NK-92 (cell line): ENCODE data around the gene NEU1.
"Not testable (repeated sequence)": the region's sequence is repeated elsewhere in the genome, so short reads cannot be mapped to it uniquely, and the experiment has no call there.

ENCODE experiments used
- DNase-seq: peaks from one replicate; lab custom pipeline; 2025; ENCODE audit not compliant: unreplicated experiment; lab: John Stamatoyannopoulos, UW

NEU1 gene

DNA sequence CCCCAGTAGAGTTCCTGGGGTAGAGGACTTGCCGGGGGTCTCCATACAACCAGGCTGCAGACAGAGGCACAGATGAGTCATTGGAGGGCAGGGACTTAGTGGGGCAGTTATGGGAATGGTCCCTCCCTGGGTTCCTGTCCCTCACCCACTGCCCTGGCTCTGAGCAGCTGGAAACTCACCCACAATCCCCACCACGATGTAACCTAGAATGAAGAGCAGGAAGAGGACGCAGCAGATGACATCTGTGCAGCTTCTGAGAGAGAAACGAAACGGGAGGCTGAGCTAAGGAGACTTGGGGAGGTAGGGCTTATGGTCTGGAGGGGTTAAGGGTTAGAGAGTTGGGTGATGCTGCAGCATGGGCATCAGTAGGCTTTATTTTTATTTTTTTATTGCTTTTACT, 13.3 kb upstream of the NEU1 start:
- no peak for DNase-seq

DNA sequence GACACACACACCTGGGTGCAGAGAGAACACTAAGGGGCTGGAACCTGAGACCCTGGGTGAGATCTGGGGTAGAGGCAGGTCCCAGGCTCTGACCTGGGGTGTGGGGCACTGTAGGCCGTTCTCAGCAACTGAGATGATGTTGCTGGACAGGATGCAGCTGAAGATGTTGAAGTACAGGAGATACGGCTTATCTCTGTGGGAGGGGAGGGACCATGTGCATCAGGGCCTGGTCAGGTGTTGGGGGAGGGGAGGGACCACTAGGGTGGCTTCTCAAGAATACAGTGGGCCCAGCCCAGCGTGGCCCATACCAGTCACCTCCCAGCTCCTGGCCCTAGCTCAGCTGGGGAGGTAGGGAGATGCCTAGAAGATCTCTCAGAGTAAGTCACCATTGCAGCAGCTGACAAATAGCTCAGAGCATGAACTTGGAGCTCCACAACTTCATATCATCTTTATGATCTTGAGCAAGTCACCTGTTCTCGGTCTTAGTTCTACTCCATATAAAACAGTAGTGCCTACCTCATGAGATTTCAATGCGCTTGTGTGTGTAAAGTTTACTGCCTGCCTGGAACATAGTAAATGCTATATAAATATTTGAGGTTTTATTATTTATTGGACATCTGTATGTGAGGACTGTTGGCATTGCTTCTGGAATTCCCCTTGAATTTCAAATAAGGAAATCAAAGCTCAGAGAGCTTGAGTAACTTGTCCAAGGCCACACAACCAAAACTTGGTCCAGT, 12.4 kb upstream of the NEU1 start:
- DNase-seq: no peak

DNA sequence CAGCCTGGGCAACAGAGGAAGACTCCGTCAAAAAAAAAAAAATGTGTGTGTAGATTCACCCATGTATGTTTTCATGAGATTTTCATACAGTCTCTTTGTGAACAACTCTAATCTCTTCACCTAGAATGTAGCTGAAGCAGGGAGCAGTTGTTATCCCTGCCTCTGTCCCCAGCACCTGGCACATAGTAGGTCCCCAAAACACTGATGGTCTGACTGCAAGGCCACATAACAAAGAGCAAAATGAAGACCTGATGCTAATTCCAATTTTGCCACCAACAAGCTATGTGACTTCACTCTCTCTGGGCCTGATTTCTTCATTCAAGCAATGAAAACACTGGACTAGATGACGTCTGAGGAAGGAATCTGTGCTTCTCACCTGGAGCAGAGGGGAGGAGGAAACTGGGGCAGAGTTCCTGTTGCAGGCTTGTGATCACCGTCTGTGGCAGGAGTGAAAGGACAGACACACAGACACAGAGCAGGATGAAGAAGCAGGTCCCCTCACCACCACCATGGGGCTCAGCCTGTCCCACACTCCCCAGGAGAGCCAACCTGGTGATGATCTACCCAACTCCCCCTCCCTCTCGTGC, 11.6 kb upstream of the NEU1 start:
- no peak for DNase-seq

DNA sequence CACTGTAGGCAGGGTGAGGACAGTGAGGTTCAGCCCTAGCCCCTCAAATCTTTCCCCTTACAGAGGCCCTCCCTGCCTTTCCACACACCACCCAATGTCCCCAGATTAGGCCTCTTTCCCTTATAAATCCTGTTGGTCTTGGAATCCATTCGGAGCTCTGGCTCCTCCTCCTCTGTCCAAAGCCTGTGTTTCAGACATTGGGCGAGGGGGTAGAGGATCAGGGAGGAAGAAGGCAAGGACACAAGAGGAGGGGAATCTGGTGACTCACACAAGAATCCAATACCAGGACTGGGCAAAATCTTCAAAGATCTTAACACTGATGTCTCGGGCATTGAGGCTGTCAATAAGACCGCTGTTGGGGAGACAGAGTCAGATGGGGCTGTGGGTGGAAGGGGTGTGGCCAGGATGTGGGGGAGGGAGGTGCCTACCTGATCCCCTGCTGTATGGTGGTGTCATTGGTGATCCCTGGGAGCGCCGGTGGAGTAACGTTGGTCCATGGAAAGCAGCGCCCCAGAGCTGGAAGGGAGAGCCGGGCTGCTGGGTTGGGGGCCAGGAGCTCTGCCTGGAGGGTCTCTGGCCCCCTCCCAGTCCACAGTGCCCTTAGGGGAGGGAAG, 8.5 kb upstream of the NEU1 start:
- DNase-seq: no peak

DNA sequence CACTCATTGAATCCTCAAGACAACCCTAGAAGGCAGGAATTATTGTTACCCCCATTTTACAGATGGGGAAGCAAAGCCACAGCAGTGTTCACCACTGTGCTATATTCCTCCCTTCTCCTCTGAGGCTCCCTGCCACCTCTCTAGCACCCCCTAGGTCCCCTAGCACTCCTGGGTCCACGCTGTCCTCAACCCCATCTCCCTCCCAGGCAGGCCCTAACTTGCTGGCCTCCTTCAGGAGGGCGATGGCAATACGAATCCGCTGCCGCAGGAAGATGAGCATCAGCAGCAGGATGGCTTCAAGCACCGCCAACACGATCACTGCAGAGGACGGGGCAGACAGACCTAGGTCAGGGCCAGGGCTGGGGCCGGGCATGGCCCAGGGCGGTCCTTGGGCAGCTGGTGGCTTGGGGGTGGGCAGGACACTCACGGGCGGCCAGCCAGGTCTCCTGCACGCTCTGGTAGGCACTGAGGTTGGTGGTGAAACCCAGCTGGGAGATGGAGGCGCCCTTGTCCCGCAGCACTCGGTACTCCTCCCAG, 7.8 kb upstream of the NEU1 start:
- DNase-seq: no peak

DNA sequence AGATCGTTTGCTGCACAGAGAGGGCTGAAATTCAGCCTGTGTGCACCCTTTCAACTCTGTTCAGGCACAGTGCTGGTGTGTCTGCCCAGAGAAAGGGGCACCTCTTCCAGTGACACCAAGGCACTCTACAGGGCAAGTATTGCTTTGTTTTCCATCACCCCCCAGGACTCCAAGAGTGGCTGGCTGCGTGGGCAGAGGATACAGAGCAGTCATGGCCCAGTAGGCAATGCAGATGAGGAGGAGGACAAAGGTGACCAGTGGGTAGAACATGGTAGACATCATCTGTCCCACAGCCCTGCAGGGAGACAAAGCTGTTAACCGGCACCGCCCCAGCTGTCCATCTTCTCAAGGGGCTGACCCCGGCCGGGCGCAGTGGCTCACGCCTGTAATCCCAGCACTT, 6.7 kb upstream of the NEU1 start:
- DNase-seq: no peak

DNA sequence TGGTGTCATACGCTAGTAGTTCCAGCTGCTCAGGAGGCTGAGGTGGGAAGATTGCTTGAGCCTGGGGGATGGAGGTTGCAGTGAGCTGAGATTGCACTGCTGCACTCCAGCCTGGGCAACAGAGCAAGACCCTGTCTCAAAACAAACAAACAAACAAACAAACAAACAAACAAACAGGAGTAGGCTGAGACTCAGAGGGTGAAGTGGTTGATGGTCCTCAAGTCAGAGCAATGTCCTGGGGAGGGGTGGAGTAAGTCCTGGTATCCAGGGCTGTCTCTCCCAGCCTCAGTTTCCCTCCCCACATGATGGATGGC, 6.0 kb upstream of the NEU1 start:
- DNase-seq: not testable (repeated sequence)

DNA sequence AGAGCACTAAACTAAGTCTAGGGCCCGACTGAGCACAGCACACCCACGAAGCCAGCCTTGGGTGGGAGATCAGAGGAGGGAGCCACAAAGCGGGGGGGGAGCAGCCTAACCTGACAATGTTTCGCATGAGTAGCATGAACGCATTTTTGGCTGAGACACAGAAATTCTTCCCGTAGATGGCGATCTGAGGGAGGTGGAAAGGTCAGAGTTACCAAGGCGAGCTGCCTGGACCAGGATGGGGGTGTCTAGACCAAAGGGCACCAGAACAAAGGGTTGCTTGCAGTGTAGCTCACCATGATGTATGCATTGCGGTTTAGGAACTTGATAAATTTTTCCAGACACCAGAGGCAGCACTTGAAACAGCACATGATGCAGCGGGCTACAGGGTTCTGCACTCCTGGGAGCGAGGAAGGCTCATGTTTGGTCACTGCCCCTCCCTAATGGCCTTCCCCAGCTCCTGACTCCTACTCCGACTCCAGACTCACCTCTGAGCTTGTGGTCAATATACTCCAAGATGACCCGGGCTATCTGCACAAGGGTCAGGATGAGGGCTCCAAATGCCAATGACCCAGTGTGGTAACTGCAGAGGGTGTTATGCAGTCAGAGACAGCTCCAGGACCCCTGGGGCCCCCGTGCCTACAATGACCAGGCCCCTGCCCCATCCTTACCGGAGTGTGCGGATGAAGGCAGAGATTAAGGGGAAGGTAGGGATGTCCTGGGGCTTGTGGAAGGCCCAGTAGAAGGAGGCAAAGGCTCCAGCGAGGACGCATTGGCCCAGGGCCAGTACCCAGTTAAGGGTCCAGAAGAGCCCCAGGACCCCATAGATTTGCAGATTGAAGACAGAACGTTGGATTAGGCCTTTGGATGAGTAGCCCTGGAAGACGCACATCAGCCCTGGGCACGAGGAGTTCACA, 2.8 kb upstream of the NEU1 start:
- DNase-seq: no peak

DNA sequence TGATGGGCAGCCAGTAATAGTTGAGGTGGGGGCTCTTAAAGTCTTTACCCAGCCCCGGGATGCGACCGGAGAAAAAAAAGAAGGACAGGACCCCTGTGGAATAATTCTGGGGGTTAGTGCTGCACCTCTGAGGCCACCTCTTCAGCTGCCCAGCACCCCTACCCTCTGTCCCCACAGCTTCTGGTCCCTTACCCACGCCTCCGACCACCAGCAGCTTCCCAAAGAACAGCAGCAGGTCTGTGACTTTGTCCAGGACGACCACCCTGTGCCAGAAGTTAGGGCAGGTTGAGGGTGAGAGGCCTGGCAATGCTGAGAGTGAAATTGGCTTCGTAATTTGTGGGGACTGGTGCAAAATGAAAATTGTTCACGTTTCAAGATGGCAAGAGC, 2.2 kb upstream of the NEU1 start:
- DNase-seq: no peak

DNA sequence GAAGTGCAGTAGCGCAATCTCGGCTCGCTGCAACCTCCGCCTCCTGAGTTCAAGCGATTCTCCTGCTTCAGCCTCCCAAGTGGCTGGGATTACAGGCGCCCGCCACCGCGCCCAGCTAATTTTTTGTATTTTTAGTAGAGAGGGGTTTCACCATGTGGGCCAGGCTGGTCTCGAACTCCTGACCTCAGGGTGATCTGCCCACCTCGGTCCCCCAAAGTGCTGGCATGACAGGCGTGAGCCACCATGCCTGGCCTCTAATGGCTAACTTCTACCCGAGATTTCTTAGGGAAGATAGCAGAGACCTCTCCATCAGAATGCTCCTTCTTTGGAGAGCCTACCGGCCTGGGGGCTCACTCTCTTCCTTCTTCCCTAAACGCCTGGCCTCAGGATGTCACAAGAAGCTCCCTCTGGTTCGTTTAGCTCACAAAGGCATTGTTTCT, 1.5 kb upstream of the NEU1 start:
- DNase-seq: not testable (repeated sequence)

DNA sequence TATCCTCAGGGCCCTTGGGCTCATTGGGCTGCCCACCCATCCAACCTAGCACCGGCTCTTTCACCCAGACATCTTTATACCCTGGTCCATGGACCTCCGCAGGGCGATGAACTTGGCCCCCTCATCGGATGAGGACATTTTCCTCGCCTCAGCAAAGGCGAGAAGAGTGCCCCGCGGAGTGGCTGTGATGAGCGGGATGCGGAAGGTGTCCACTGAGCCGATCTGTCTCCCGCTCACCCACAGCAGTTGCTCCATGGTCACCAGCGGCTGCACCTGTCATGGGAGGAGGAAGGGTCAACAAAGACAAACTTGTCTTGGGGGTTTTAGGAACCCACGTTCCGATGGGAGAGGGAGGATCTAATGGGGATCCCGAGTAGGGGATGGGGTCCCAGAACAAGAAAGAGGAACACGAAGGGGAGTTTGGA, 690 bp downstream of the NEU1 start:
- DNase-seq: no peak

DNA sequence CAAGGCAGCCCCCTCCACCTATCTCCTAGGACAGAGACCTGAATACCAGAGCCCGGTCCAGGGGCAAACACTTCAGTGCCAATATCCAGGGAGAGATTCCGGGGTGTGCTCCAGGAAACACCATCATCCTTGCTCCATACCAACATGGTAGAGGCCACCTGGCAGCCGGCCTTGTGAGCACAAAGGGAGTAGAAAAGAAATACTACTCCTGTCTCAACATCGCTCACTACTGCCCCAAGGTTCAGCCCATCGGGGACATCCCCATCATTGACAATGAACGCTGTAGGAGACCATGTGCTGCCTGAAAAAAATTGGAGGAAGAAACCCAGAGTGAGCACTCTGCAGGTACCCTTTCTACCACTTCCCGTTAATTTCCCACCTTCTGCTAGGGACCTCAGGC, 1.5 kb downstream of the NEU1 start:
- DNase-seq: no peak

DNA sequence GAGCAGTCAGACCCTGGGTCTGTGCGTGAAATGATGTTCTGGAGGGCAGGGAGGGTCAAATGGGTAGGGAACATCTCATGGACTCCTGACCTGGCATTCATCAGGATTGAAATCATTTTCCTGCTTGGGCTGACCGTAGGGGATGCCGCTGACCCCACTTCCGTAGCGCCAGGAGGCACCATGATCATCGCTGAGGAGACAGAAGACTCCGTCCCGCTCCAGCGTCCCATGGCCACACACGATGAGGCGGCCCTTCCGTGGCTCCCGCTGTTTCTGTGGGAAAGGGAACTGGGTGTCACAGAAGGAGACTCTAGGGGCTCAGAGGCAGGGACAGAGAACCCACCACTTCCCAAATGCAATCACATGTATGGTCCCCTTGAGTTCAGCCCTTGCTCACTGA, 2.3 kb downstream of the NEU1 start:
- DNase-seq: no peak

DNA sequence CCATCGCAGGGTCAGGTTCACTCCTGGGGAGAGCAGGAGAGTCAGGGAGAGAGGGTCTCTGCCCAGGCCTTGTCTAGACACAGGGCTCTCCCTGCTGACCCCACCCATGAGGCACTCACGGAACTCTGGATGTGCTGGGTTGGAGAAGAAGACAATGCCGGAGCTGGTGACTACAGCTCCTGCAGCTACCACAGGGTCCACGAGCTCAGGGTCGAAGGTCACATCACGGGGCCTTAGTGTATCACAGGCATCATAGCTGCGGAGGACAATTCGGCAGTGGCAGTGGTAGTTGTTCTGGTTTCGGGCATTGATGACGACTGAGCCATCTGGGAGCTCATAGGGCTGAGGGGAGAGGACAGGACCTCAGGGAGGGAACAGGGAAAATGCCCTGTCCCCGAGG, 2.7 kb downstream of the NEU1 start:
- no peak for DNase-seq

DNA sequence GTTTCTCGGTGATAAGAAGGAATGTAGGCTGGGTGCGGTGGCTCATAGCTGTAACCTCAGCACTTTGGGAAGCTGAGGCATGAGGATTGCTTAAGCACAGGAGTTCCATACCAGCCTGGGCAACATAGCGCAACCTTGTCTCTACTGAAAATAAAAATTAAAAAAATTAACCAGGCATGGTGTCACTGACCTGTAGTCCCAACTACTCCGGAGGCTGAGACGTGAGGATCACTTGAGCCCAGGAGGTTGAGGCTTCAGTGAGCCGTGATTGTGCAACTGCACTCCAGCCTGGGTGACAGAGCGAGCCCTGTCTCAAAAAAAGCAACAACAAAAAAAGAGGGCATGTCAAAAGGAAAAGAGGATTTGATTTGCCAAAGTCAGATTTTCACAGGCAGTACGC, 3.9 kb downstream of the NEU1 start:
- no peak for DNase-seq

DNA sequence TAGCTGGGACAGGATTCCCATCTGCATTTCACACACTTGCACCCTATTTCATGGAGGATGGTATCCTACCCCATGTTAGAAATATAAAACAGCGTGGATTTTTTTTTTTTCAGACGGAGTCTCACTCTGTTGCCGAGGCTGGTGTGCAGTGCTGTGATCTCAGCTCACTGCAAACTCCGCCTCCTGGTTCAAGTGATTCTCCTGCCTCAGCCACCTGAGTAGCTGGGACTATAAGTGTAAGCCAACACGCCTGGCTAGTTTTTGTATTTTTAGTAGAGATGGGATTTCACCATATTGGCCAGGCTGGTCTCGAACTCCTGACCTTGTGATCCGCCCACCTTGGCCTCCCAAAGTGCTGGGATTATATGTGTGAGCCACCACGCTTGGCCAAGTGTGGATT, 4.8 kb downstream of the NEU1 start:
- not testable (repeated sequence) for DNase-seq

DNA sequence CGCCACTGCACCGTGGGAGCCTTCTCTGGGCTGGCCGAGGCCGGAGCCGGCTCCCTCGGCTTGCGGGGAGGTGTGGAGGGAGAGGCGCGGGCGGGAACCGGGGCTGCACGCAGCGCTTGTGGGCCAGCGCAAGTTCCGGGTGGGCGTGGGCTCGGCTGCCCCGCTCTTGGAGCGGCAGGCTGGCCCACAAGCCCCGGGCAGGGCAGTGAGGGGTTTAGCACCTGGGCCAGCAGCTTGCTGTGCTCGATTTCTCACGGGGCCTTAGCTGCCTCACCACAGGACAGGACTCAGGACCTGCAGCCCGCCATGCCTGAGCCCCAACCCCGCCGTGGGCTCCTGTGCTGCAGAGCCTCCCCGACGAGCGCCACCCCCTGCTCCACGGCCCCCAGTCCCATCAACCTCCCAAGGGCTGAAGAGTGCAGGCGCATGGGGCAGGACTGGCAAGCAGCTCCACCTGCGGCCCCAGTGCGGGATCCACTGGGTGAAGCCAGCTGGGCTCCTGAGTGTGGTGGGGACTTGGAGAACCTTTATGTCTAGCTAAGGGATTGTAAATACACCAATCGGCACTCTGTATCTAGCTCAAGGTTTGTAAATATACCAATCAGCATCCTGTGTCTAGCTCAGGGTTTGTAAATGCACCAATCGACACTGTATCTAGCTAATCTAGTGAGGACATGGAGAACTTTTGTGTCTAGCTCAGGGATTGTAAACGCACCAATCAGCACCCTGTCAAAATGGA, 10.5 kb downstream of the NEU1 start:
- DNase-seq: not testable (repeated sequence)

DNA sequence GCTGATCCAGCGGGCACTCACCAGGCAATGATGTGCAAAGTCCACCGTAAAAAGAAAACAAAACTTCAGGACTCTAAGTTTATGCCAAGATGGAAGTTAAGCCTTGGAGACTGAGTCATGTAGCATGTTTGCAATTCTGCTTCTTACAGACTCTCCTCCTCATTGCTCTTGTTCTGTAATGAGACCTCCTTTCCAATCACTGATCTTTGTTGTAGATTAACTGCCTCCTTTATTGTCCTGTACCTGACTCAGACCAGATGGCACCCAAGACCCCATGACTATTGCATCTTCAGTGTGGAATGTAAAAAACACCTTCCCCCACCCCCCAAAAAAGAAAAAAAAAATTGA, 11.2 kb downstream of the NEU1 start:
- no peak for DNase-seq

DNA sequence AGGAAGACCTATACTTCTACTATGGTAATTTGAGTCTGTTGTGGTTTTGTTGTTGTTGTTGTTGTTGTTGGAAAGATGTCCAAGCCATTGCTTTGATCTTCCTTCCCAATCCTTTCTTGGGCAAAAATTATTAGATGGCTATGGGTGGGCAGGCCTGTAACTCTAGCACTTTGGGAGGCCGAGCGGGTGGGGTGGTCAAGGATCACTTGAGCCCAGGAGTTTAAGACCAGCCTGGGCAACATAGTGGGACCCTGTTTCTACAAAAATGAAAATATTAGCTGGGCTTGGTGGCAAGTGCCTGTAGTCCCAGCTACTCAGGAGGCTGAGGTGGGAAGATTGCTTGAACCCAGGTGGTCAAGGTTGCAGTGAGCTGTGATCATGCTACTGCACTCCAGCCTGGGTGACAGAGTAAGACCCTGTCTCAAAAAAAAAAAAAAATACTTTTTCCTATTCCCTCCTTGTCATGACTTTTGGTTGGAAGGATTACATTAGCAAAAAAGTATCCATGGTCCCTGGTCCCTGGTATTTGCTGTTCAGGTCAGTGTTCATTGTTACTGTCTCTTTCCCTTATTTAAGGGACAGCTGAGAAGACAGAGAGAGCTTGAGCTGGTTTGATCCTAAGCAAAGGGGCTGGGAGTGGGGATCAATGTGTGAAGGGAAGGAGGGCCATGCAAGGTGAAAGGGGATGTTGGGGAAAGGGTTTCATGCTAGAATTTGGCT, 11.7 kb downstream of the NEU1 start:
- DNase-seq: no peak

DNA sequence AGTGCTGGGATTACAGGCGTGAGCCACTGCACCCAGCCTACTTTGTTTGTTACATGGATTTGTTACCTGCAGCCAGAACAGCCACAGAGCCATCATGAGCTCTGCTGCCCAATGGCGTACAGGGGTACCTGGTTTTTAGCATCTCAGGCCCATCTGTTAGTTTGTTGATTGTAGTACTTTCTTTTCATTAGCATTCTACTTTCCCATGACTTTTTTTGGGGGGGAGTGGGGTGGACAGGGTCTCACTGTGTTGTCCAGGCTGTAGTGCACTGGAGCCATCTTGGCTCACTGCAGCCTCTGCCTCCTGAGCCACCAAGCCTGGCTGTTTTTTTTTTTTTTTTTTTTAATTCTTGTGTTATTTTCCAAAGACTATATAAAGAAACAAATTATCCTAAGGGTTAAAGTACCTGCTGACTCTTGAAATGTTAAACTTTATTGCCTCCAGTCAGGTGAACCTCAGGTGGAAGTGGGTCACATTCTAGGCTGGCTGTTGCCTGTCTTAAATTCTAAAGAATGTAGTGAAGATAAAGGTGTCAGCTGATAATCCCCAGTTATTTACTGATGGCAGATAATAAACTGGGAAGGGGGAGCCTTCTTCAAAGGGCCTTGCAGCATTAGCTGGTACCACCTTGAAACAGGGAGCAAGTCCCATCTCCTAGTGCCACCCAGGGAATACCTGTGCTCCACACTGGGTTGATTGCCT, 15.2 kb downstream of the NEU1 start:
- no peak for DNase-seq
